ENCODE measurements around the gene CTDNEP1.
A peak's percentile ranks its signal among the peaks of the same experiment; 100 is the strongest.

The CTDNEP1 gene

DNA sequence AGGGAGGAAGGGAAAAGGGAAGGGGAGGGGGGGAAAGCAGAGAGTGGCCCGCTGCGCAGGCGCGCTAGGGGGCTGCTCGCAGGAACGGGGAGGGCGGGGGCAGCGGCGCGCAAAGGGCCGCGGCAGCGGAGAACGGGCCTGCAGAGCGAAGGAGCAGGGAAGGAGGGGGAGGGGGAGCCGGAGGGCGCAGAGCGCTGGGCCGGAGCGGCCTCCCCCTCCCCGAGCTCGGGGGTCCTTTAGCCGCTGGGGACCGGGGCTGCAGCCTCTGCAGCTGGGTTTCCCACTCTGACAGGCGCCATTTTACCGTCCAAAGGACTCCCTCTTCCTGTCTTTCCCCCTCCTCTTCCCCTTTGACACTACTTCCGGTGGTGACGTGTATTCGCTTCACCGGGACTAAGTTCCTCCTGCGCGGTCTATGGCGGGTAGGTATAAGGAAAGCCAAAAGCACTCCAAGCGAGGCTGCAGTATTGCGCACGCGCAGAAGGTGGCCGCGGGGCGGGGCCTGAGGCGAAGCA lies at the start of gene CTDNEP1:
TSS of gene CTDNEP1 (minus strand) at position 74 of the 515 bp plus-strand sequence. CDS start 438 bp downstream, outside the sequence.
- DNase-seq, result peak; percentile 88

DNA sequence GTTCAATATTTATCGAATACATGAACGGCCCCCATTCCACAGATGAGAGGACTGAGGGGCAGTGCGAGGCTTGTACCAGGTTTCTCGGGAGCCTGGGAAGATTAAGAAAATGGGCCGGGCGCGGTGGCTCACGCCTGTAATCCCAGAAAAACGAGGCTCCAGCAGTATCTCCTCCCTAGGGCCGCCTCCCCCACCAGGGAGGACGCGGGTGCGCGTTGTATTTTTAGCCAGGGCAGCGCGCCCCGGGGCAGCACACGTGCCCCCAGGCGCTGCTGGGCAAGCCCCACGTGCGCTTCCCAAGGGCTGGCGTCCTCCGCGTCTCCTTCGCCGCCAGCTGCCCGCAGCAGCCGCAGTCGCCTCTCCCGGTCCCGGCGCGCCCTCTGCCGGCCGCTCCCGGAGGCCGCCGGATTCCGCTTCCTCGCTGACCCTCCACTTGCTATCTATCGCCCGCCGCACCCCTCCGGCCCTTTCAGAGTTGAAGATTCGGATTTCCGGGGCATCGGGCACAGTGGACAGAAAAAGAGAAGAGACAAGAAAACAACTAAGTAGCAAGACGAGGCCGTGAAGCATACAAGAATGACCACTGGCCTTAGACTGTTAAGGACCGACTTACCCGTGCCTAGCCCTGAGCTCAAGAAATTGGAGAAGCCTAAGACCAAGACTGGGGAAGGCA lies 44.8 kb upstream of the CTDNEP1 start:
- peak; percentile 20 for DNase-seq

DNA sequence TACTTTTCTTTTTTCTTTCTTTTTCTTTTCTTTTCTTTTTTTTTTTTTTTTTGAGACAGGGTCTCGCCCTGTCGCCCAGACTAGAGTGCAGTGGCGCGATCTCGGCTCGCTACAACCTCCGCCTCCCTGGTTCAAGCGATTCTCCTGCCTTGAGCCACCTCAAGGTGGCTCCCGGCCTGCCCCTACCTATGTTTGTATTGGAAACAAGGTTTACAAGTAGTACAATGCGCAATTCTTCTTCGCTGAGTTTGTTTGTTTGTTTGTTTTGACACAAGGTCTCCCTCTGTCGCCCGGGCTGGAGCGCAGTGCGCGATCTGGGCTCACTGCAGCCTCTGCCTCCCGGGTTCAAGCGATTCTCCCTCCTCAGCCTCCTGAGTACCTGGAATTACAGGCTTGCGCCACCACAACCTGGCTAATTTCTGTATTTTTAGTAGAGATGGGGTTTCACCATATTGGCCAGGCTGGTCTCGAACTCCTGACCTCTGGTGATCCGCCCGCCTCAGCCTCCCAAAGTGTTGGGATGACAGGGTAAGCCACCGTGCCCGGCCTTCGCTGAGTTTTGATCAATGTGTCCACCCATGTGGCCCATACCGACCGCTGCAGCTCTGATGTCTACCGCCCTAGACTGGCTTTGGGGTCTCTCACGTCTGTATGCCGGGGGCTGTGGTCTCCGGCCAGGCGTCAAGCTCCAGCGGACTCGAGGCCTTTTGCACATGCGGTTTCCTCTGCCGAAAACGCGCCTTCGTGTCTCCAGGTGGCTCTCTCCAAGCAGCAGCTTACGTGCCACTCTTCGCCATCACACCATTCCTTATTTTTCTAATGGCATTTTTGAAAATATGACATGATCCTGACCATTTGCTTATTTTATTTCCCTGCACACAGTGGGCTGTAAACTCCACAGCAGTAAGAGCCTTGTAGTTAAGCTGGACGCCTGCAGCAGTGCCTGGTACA lies 44.0 kb upstream of the CTDNEP1 start:
- no peak for DNase-seq

DNA sequence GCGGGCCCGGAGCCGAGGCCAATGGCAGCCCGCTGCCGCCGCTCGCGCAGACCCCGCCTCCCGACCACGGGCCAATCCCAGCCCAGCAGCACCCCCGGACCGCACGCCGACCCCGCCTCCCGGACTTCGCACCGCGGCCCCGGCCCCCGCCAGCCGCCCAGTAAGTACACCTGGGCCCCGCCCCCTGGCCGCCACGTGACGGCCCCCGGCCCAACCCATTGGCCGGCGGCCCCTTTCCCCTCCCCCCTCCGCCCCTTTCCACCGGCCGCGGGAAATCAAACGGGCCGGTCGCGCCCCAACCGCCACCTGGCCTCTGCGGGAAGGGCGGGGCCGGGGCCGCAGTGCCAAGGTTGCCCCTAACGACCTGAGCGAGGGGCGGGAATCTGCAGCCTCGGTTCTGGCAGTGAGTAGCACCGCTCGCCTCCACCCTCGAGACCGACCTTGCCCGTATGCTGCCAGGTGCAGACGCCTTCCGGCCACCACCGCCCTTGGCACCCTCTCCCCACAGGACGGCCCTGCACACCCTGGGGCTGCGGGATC lies 43.1 kb upstream of the CTDNEP1 start, which contains the start of gene YBX2:
TSS of gene YBX2 (minus strand) at position 26 of the 540 bp plus-strand sequence. CDS start 139 bp downstream, outside the sequence.
- DNase-seq, result peak; percentile 61

DNA sequence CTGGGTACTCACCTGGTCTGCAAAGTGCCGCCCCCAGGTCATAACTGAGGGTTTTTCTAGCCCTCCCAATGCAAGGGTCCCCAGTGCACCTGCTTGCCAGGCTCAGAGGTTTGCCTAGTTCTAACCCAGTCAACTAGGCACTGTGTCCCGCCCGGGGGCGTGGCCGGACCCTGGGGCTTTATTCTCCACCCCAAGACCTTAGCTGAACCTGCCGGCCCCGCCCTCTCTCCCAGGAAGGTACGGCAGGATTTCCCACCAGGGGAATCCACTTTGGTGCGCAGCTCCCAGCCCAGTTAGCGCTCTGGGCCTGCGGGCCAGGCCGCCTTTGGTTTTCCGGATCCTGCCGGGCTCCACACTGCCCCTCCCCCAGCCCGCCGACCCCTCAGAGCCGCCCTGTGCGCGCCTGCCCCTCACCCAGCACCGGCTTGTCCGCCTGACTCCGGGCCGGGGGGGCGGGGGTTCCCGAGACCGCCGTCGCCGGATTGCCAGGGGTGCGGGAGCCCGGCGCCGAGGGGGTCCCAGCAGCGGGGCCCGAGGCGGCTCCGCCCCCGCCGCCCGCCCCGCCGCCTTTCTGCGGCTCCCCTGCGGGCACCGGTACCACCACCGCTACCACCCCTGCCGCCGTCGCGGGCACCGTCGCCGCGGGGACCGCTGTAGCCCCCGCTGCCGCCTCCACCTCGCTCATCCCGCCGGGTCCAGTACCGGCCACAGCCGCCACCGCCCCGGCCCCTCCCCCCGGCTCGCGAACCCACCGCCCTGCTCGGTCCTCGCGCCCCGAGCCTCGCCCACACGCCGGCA lies 42.5 kb upstream of the CTDNEP1 start:
- DNase-seq, result no peak

DNA sequence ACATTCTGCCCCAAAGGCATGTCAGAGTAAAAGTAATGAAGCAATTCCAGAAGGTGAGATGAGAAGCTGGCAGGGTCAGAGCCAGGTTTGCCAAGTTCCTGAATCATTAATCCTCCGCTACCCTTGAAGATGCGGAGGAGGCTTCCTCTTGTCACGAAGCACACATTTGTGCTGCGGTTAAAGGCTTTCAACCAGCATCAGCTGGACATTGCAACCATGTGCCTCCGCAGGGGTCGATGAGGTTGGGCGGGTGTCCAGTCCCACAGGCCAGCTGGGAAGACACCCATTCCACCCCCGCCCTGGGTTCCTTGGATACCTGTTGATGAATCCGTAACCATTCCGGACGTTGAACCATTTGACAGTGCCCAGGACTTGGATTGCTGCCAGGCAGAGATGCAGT lies 41.6 kb upstream of the CTDNEP1 start:
- DNase-seq, result no peak

DNA sequence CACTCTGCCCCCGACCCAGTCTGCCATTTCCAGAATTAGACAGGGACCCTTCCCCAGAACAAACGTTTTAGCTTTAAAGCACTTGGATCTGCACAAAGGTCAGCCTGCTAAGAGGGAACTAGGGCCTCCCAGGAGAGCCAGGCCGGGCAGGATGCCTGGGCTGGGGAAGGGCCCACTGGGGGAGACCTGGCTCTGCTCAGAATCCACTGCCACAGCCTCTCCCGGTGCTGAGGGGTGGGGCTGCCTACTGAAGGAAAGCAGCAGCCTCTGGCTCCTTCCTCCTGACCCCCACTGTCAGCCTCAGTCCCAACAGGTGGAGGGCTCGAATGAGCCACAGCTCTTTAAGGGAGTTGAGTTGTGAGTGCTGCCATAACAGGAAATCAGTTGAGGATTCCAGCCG lies 41.2 kb upstream of the CTDNEP1 start:
- no peak for DNase-seq

DNA sequence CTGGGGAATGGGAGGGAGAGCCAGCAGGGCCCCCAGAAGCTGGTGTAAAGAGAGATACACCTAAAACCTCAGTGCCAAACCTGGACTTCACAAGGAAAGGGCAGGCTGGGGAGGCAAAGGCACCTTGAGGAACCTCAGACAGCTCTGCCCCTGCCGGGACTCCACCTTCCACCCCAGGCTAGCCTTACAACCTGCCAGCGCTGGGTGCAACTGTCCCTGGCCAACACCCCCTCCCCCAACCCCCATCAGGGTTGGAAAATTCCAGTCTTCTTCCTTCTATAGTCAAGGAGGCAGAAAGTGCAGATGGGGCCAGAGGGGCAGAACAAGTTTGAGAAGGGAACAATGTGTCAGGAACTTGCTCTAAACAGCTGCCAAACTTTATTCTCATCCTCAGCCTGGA lies 40.7 kb upstream of the CTDNEP1 start:
- DNase-seq, result no peak

DNA sequence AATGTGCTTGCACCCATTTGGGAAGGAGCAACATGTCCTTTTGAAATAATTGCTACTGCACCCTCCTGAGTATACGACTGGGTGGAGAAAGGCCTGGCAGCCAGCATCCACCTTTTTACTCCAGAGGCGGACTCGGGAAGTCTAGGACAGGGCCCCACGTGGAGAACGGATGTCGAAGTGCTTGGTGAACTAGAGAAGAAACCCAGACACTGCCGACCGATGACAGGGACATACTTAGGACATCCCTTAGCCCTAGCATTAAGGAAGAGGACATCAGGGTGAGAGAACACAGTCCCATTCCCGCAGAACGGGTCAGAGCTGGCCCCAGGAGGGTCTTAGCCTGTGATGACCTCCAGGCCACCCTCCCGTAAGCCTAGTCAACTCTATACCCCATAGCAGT lies 39.2 kb upstream of the CTDNEP1 start:
- DNase-seq, result no peak

DNA sequence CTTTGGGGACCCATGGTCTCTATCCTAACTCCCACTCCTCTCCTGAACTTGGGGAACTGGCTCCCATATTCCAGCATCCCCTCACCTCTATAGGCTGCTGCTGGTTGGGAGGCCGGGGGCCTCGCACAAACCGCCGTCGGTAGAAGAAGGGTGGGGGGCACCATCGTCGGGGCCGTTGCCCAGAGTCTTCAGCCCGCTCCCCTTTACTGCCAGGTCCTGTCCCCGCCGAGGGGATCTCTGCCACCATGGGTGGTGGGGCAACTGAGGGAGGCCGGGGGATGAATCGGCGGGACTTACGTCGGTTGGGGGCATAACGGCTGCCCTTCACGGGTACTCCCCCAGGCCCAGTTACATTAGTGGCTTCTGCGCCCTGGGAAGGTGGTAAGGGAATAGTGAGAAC lies 38.6 kb upstream of the CTDNEP1 start:
- no peak for DNase-seq

DNA sequence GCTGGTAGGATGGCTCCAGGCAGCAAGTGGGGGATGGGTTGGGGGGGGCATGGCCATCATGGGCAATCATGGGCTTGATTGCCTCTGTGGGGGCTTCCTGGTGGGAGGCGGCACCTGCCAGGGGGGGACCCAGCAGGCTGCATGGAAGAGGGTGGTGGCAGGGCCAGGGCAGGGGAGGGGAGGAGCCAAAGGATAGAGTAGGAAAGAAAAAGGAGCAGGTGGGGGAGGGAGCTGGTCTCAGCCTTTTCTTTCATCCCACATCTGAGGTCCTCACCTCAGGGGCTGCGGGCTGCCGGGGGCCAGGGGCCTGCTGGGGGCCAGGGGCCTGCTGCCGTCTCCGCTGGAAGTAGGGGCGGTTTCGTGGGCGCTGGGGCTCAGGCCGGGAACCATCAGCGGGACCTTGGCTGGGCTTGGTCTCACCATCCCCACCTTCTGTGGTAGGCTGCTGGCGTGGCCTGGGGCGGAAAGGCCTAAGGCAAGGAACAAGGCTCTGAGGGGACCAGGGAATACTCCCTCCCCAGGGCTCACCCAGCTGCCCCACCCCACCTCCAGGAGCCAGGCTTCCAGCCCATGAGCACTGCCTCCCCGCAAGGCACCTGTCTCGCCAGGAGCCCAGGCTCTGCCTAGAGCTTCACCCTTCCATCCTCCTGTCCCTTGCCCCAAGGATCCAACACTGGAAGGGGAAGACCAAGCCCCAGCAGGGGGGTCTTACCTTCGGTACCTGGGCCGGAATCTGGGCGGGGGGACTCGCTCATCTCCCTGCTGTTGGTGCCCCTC lies 37.9 kb upstream of the CTDNEP1 start:
- no peak for DNase-seq

DNA sequence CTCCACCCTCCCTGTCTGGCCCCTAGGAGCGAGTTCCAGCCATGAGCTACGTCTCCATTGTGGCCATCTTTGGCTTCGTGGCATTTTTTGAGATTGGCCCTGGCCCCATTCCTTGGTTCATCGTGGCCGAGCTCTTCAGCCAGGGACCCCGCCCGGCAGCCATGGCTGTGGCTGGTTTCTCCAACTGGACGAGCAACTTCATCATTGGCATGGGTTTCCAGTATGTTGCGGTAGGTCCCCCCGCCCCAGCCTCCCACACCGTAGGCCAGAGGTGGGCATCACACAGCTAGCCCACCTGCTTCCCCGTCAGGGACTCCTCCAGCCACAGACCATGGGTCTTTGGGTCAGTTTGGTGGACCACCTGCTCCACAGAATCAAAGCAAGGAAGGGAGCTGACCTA lies 34.1 kb upstream of the CTDNEP1 start:
- DNase-seq, result no peak

DNA sequence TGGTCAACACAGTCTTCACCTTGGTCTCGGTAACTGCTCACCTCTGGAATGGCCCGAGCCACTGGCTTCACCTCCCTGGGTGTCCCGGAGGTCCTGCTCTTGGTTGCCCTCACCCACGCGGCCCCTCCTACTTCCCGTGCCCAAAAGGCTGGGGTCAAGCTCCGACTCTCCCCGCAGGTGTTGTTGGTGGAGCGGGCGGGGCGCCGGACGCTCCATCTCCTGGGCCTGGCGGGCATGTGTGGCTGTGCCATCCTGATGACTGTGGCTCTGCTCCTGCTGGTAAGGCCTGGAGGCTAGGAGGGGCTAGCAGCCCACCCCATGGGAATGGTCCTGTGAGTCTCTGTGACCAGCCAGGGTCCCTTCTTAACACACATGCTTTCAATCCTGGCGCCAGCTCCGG lies 33.4 kb upstream of the CTDNEP1 start:
- DNase-seq, result no peak

DNA sequence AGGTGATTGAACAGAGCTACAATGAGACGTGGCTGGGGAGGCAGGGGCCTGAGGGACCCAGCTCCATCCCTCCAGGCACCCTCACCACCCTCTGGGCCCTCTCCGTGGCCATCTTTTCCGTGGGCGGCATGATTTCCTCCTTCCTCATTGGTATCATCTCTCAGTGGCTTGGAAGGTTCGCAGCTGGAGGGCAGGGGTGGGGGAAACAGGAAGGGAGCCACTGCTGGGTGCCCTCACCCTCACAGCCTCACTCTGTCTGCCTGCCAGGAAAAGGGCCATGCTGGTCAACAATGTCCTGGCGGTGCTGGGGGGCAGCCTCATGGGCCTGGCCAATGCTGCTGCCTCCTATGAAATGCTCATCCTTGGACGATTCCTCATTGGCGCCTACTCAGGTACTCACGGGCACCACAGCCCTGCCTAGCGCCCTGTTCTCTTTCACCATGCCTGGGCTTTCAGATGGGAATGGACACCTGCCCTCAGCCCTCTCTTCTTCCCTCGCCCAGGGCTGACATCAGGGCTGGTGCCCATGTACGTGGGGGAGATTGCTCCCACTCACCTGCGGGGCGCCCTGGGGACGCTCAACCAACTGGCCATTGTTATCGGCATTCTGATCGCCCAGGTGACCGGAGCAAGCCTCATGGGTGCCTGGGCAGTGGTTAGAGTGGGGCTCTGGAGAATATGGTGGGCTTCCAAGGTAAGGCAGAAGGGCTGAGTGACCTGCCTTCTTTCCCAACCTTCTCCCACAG lies 32.1 kb upstream of the CTDNEP1 start:
- no peak for DNase-seq

DNA sequence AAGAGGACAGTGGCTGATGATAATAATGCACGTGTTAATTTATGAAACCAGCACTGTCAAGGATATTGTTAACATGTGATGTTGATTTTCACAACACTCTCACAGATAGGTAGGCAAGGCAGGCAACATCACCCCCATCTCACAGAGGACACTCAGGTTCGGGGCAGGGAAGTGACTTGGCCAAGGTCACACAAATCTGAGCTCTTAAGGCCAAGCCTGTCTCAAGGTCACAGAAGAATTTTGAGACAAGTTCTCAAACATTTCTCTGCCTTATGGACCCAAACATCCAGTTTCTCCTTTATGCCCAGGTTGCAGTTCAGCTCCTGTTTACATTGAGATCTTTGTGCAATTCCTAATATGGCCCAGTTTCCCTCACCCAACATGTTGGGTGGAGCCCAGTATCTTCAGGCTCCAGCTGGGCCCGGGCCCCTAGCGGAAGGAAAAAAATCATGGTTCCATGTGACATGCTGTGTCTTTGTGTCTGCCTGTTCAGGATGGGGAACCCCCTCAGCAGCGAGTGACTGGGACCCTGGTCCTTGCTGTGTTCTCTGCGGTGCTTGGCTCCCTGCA lies 31.3 kb upstream of the CTDNEP1 start:
- no peak for DNase-seq

DNA sequence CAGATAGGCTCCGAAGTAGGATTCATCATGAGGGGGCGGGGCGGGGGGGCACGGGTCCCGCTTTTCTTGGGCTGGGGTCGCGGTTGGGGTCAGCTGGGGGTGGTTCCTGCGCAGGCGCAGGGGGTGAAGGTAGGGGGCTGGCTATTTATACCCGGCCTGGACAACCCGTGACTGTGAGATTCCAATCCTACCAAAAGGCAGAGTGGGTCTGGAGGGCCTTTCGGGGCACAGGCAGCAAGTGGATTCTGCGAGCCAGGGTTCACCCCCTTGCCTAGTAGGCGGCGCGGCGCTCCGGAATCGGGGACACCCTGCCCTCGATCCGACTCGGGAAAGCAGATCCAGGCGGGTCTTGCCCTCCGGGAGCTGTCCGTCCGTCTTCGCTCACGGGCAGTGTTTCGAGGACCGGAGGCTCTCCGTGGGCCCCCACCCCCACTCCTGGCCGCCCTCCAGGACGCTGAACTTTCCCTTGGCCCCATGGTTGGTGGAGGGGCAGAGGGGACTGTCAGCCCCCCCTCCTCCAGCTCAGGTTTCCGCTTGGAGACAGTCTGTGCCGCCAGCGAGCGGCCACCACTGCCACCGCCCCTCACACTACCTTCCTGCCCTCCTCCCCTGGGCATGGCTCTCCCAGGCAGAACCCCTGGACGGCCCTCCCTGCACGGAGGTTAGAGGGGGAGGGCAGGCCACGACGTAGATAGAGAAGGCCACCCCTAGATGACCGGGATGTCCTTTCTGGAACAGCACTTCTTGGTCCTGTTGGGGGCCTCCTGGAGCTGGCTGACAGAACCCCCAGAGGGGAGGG lies 30.6 kb upstream of the CTDNEP1 start:
- DNase-seq, result no peak

DNA sequence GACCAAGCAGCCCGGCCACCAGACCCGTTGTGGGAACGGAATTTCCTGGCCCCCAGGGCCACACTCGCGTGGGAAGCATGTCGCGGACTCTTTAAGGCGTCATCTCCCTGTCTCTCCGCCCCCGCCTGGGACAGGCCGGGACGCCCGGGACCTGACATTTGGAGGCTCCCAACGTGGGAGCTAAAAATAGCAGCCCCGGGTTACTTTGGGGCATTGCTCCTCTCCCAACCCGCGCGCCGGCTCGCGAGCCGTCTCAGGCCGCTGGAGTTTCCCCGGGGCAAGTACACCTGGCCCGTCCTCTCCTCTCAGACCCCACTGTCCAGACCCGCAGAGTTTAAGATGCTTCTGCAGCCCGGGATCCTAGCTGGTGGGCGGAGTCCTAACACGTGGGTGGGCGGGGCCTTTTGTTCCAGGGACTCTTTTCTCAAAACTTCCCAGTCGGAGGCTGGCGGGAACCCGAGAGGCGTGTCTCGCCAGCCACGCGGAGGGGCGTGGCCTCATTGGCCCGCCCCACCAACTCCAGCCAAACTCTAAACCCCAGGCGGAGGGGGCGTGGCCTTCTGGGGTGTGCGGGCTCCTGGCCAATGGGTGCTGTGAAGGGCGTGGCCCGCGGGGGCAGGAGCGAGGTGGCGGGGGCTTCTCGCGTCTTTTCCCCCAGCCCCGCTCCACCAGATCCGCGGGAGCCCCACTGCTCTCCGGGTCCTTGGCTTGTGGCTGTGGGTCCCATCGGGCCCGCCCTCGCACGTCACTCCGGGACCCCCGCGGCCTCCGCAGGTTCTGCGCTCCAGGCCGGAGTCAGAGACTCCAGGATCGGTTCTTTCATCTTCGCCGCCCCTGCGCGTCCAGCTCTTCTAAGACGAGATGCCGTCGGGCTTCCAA lies 29.8 kb upstream of the CTDNEP1 start, which contains the start of gene SLC2A4:
TSS of gene SLC2A4 (plus strand) at position 645 of the 879 bp plus-strand sequence. CDS start at position 862, 217 bp downstream.
- DNase-seq, result peak; percentile 57

DNA sequence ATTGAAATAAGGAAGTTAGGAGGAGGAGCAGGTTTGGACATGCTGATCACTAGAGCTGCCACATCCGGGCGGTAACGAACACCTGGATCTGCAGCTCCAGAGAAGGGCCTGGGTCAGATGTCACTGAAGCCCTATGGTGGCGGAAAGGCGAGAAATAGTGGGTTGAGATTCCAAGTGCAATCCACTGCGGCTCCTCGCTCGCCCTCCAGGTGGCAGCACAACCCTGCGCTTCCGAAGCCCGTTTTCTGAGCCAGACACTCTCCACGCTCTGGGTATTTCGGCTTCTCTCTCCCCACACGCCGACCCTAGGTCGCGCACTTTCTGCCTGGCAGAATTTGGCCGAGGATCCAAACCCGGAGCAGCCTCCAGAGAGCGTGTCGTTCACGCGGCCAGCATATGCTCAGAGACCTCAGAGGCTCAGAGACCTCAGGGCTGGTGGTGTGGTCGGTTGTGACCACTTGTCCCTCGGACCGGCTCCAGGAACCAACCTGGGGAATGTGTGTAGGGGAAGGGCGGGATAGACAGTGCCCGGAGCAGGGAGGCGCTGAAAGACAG lies 29.1 kb upstream of the CTDNEP1 start:
- DNase-seq, result peak; percentile 46
